Stomach (tissue), 4 donors: ENCODE results near the gene METRN.

Source experiments
- EP300 ChIP-seq: sonication (generic); formaldehyde crosslinking; IDR thresholded peaks from one replicate; pipeline ENCODE4 v1.6.1; 2017; ENCODE audit warnings: antibody characterized with exemption
- POLR2A ChIP-seq, 4 donors: fragments of 450-650 bp; IDR thresholded peaks; one replicate each; pipeline ENCODE4 v1.6.1; 2016; ENCODE audit warnings: antibody characterized with exemption in 4 of 4, control low read depth in 2 of 4, mild to moderate bottlenecking in 1 of 4, moderate library complexity in 1 of 4
- POLR2AphosphoS5 ChIP-seq, 3 donors: sonication (generic); formaldehyde crosslinking; IDR thresholded peaks; one replicate each; pipeline ENCODE4 v1.6.1; 2016; ENCODE audit warnings: antibody characterized with exemption in 3 of 3
- TF ChIP-seq, protein P1 (sequence below), 7 experiments: fragments of 450-650 bp in 4 of 7; fragments of 200-600 bp in 3 of 7; sonication (generic) in 3 of 7; IDR thresholded peaks; one replicate each; pipeline ENCODE4 v1.5.1; 2016 to 2019; ENCODE audit warnings: antibody characterized with exemption in 7 of 7, control low read depth in 2 of 7, mild to moderate bottlenecking in 1 of 7

DNA sequence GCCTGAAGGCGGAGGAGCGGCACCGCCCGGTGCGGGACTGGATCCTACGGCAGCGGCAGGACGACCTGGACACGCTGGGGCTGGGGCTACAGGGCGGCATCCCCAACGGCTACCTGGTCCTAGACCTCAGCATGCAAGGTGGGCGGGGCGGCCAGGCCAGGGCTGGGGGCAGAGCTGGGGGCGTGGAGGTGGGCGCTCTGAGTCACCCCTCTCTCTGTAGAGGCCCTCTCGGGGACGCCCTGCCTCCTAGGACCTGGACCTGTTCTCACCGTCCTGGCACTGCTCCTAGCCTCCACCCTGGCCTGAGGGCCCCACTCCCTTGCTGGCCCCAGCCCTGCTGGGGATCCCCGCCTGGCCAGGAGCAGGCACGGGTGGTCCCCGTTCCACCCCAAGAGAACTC lies 53.5 kb downstream of the METRN start:
- TF ChIP-seq POLR2AphosphoS5 (IDR thresholded peaks at IDR 0.05), result no peak
- no peak for TF ChIP-seq EP300
- TF ChIP-seq, protein P1, sequence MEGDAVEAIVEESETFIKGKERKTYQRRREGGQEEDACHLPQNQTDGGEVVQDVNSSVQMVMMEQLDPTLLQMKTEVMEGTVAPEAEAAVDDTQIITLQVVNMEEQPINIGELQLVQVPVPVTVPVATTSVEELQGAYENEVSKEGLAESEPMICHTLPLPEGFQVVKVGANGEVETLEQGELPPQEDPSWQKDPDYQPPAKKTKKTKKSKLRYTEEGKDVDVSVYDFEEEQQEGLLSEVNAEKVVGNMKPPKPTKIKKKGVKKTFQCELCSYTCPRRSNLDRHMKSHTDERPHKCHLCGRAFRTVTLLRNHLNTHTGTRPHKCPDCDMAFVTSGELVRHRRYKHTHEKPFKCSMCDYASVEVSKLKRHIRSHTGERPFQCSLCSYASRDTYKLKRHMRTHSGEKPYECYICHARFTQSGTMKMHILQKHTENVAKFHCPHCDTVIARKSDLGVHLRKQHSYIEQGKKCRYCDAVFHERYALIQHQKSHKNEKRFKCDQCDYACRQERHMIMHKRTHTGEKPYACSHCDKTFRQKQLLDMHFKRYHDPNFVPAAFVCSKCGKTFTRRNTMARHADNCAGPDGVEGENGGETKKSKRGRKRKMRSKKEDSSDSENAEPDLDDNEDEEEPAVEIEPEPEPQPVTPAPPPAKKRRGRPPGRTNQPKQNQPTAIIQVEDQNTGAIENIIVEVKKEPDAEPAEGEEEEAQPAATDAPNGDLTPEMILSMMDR (IDR thresholded peaks at IDR 0.05), result no peak
- TF ChIP-seq POLR2A (IDR thresholded peaks at IDR 0.05), result no peak
